ENCODE data around the gene TIAL1.
"Not testable (repeated sequence)": the region's sequence is repeated elsewhere in the genome, so short reads cannot be mapped to it uniquely, and the experiment has no call there.

- not testable (repeated sequence) for TF ChIP-seq CTCF (conservative IDR thresholded peaks at IDR 0.05 in 1 of 2, IDR thresholded peaks at IDR 0.05 in 1 of 2; ENCODE audit: low read depth in 1 of 2, low read length in 2 of 2); EZH2 (IDR thresholded peaks at IDR 0.05; ENCODE audit: low read length, missing control alignments)
These were observed 23.0 kb upstream of the TIAL1 start for GRCh38 chr10:119619811-119620210.

Data from fibroblast of lung (primary cell).